ENCODE results near the gene UCN2.

Gene UCN2

DNA sequence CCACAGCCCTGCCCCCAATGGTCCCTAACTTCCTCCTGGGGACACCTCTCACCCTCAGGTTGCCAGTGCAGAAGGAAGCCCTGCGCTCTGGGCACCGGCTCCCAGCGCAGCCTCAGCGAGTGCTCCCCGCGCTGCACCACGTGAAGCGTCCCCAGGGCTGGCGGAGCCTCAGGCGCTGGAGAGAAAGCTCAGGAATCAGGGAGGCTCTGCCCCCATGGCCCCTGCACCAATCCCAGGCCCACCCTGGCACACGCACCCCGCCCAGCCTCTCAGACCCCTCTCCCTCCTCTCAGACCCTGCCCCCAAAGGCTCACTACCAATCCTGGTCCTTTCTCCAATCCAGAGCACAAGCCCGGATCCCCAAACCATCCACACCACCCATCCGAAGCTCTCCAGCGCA lies 24.6 kb upstream of the UCN2 start:
- no peak for DNase-seq

DNA sequence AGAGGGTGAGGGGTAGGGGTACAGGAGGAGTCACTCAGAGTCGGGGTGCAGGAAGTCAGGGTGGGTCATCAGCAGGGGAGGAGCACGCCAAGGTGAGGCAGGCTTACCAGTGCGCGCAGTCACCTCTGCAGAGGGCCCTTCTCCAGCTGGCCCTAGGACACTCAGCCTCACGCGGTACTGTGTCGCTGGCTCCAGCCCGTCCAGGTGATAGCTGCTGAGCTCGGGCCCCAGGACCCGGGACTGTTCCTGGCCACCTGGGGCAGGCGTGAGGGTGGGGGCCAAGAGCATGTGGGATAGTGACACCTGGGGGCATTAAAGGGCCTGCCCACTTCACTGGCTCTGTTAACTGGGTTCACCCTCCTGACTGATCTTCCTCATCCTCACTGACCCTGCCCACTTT lies 24.1 kb upstream of the UCN2 start:
- no peak for DNase-seq

DNA sequence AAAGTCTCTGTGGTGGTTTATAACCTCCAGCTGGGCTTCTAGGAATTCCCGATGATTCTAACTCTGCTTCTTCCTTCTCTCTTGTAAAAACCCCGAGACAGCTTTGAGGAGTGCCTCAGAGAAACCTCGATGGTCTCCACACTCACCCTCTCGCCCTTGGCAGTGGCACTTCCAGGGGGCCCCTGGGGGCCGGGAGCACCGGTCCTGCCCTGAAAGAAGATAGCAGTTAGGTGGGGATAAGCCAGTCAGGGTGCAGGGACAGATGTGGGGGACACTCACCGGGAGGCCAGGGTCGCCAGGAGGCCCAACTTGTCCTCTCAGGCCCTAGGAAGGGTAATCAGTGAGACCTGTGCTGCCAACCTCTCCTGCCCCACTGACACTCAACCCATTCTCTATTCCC lies 21.8 kb upstream of the UCN2 start:
- no peak for DNase-seq

DNA sequence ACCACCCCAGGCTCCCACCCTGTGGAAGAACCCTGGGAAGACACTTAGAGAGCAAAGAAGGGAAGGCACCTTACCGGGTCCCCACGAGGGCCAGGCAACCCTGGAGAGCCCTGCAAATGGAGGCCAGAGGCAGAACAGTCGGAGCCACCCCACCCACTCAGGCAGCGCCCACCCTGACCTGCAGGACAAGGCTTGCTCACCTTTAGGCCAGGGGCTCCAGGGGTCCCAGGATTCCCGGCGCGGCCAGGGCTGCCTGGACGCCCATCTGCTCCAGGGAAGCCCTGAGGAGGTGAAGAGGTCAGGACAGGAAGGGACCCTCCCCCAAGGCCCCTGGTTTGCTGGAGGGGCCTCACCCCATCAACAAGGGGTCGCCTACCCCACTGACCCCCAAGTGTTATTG lies 21.3 kb upstream of the UCN2 start:
- no peak for DNase-seq

DNA sequence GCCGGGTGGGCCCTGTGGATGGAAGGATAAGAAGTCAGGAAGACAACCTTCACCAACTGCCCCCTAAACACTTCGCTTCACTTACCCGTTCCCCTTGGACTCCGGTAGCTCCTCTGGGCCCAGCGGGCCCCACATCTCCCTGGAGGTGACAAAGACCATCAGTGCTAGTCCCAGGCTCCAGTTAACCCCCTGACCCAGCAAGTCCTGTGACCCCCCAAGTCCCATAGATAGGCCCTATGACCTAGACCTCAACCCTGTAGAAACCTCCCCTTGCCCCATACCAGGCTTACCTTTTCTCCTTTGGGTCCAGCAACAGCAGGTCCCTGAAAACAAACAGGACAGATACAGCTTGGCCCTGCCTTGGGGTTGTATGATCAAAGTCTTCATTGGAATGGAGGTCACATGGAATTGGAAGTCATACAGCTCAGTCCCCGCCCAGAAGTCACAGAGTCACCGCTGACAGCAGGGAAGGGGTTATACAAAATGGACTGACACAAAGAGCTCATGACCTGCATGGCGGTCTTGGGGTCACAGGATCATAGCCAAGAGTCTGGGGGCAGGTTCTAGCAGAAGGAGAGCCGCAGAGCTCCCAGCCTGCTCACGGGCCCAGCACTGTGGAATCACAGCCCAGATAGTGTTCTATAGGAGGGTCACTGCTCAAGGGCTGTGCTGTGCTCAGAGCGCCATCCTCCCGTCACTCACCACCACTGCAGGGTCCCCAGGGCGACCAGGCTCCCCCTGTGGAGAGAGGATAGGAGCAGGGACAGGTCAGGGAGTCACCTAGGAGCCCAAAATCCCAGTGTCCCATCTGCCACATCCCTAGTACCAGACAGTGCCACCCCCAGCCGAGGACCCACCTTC lies 18.3 kb upstream of the UCN2 start:
- no peak for DNase-seq

DNA sequence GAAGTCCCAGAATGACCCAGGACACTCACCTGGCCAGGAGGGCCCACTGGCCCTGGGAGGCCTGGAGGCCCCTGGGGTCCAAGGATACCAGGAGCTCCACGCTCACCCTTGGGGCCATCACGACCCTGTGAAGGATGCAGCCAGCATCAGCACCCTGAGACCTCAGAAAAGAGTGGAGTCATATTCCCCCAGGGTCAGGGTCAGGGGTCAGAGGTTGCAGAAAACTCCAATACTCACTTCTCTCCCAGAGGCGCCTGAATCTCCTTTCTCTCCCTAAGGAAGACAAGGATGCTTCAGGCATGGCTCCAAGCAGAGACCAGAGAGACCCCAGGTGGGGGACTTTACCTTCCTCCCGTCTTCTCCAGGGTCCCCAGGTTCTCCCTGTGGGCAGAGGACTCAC lies 13.1 kb upstream of the UCN2 start:
- no peak for DNase-seq

DNA sequence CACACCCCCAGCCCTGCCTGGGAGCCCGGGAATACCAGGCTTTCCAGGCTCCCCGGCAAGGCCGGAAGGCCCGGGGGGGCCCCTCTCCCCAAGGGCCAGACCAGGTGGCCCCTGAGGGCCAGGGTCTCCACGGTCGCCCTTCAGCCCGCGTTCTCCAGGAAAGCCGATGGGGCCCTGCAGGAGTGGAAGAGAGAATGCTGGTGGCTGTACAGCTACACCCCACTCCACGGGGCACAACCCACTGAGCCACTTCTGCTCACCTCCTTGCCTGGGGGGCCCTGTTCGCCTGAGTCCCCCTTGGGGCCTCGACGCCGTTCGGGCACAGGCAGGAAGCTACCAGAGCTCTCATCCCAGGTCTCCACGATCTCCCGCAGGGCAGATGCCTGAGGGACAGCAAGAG lies 11.8 kb upstream of the UCN2 start:
- no peak for DNase-seq

DNA sequence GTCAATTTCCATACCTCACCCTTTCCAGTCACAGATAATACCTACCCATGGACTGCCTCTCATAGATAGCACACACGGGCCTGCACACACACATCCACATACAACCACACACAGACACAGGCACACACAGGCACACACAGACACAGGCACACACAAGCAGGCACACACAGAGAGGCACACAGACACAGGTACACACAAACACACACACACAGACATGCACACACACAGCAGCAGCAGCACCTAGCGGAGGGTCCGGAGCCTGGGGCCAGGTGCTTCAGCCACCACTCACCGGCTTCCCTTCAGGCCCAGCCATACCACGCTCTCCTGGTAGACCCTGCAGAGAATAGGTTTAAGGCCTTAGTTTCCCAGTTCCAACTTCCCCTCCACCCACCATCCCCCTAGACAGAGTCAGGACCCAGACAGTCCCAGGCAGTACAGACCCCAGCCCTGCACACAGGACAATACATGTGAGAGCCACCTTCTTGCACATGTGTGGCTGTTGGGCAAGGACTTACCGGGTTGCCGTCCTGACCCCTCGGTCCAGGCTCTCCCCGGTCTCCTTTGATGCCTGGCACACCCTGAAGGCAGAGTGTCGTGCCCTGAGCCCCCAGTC lies 10.5 kb upstream of the UCN2 start:
- DNase-seq: no peak

DNA sequence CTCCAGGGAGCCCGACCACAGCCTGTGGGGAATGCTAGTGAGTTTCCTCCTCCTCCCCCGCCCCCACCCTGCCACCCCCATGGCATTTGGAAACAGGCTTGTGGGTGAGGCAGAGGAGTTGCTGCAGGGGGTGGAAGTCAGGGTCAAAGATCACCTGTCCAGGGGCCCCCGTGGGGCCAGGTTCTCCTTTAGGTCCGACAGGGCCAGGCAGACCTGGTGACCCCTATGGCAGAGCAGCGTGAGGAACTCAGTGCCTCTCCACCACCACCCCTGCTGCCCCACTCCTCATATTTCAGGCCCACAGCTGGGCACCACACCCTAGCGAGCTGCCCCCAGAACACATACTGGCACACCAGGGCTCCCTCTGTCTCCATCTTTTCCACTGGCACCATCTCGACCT lies 8.9 kb upstream of the UCN2 start:
- DNase-seq: no peak

DNA sequence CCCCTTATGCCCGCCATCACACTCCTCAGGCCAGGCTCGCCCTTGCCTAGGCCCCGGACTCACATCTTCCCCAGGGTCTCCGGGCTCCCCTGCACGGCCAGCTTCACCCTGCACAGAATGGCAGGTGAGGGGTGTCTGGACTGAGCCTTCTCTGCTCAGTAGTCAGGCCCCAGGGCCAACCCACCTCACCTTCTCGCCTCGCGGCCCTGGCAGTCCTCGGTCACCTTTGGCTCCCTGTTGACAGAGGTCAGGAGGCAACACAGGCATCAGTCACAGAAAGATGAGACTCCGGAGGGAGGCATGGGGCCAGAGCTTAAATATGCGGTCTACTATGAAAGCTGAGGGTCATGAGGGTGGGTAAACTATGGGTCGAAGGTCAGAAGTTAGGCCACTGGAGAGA lies 8.4 kb upstream of the UCN2 start:
- no peak for DNase-seq

DNA sequence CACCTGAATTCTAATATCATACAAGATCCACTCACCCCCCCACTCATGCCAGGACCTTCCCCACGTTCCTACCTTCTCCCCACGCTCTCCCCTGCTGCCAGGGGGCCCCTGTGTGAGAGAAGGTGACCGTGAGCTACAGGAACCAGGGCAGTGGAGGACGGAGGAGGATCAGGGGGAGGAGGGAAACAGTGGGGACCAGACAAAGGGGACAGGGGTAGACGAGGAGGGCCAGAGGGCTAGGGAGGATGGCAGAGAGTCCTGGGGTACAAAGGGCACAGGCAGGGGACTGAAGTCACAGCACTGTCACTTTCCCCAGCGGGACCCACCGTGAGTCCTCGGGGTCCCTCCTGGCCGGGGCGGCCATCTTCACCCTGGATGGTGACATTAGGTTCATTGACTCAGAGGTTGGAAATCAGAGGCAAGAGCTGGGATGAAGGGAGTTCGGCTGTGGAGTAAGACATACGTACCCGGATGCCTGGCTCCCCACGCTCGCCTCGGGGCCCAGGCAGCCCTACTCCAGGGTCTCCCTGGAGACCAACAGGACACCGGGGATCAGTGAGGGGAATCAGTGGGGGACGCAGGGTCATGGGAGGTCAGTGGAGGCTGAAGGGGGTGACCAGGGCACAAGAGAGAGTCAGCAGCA lies 6.3 kb upstream of the UCN2 start:
- DNase-seq: no peak

DNA sequence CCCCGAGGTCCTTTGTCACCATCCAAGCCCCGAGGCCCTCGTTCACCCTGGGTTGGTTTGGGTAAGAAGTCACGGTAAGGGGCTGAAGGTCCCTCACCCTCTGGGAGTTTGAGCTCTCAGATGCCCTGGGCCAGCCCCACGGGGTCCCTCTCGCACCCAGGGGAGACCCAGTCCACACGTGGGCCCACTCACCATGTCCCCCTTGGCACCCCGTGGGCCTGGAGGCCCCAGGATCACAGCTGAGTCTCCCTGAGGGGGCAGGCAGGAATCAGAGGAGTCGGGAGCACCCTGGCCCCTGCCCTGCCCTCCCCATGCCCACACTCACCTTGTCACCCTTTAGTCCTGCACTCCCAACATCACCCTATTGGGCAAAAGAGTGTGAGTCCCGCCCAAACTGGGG lies 5.8 kb upstream of the UCN2 start:
- DNase-seq: no peak

DNA sequence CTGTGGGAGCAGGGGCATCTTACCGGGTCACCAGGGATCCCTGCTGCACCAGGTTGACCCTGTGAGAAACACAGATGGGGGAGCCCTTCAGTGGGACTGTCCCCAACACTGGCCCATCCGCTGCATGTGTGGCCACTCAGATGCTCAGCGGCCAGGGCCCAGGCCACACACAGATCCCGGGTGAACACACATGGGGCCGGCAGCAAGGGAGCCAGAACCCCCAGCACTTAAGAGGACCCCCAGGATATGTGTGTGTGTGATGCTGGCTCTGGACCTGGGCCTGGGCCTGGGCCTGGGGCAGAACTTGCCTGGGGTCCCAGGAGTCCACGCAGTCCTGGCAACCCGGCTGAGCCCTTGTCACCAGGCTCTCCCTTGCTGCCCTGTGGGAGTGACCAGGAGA lies 4.9 kb upstream of the UCN2 start:
- DNase-seq: no peak

DNA sequence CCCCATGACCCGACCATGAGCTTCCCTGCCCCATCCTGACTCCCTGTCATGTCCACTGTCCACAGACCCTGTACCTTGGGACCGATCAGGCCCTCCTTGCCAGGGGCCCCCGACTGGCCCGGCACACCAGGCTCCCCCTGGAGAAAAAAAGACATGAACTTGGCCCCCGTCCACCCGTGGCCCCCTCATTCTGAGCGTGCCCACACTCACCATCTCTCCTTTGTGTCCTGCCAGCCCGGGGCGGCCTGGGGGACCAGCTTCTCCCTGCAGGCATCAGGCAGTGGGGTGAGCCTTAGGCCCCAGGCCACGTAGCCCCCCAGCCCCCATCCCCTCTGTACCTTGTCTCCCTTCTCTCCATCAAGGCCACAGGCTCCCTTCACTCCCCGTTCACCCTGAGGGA lies 3.9 kb upstream of the UCN2 start:
- DNase-seq: no peak

DNA sequence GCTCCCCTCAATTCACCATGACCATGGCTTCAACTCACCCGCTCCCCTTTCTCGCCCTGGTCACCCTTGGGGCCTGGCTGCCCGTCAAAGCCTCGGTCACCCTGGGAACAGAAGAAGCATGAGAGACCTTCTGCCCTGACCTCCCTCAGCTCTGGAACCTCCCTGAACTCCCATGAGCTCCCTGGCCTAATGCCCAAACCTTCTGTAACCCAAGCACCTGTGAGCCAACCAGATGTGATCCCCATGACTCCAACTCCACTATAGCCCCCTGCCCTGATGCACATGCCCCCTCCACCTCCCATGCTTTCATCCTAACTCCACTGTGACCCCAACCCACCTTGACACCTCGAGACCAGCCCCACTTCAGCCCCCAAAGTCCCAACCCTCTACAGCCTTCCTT lies 3.5 kb upstream of the UCN2 start:
- no peak for DNase-seq

DNA sequence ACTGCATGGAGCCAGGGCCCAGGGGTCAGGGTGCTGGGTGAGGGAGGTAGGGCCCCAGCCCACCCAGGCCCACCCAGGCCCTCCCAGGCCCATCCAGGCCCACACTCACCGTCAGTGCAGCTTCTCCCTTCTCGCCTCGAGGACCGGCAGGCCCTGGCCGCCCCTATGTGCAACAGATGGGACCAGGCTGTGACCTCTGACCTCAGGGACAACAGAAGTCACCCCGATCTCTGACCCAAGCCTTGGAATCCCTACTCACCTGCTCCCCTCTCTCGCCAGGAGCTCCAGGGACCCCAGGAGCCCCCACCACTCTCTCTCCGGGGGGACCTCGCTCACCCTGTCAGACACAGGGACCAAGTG lies 2.8 kb upstream of the UCN2 start:
- no peak for DNase-seq

DNA sequence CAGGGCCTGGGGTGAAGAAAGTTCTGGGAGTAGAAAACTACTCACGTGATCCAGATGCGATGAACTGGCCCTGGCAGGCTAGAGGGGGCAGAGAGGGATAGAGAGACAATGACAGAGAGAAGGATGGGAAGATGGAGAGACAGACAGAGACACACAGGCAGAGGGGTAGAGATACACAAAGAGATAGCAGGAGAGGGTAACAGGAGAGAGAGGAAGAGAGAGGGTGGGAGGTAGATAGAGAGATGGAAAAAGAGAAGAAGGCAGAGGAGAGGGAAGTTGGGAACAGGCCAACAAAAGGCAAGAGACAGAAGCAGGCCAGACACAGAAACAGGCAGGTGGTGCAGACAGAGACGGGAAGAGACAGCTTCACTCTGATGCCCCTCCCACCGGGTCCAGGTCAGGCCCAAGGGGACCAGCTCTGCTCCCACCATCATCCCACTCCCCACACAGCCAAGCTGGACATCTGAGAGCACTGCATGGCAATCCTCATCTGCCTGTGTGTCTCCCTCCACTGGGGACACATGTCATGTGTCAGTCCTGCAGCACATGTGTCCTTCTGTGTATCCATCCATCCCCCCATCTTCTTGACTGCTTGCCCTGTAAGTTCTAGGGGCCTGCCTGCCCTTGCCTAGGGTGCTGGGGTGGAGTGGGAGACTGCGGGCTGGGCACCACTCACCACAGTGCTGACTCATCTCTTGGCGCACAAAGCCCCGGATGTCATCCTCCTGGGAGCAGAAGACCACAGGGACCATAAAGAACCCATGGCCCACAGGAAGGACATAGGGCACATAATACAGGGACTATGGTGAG lies 2.2 kb upstream of the UCN2 start:
- no peak for DNase-seq

DNA sequence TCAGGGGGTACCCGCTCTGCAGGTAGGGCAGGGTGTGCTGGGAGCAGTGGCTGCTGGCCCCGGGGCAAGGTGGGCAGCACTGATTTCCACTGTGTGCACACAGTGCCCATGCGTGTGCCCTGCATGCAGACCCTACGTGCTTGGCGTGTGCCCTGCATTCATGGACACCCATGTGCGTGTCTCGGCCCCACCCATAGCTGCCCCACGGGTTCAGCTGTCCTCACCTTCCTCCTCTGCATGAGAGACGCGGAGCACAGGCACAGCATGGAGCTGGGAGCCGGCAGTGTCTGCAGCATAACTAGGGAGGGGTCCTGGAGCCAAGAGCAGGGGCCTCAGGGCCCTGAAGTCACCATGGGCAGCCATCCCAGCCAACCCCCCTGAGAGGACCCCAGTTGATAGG lies 1.6 kb upstream of the UCN2 start:
- no peak for DNase-seq

DNA sequence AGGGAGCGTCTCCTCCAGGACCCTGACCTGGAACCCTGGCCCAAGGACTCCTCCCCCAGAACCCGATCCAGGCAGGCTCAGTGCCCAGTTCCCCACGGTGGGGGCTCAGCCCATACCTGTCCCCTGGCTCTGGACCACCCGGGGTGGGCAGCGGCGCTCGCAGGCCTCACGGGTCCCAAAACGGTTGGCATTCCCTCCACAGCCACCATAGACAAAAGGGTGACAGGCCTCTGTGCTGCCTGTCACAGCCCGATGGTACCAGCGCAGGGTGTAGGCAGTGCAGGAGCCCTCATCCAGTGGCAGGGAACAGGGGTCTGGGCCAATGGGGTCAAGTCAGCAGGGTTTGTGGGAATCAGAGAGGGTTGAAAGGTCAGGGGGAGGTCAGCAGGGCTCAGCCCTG lies 1.1 kb upstream of the UCN2 start:
- DNase-seq: no peak

DNA sequence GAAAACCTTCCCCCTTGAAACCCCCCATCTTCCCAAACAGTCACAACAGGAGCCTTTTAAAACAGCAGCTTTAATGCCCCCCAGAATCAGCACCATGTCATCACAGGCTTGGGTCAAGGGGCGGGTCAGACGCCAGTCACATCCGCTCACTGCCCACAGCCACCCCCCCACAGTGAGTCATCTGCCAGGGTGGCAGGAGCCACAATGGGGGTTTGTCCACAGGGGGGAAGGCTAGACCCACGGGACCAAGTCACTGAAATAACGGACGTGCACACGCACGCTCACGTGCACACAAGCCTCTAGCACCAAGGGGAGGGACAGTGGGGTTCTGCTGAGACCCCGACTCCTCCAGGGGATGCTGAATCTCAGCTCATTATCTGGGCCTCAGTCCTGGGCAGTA lies 441 bp upstream of the UCN2 start:
- no peak for DNase-seq

DNA sequence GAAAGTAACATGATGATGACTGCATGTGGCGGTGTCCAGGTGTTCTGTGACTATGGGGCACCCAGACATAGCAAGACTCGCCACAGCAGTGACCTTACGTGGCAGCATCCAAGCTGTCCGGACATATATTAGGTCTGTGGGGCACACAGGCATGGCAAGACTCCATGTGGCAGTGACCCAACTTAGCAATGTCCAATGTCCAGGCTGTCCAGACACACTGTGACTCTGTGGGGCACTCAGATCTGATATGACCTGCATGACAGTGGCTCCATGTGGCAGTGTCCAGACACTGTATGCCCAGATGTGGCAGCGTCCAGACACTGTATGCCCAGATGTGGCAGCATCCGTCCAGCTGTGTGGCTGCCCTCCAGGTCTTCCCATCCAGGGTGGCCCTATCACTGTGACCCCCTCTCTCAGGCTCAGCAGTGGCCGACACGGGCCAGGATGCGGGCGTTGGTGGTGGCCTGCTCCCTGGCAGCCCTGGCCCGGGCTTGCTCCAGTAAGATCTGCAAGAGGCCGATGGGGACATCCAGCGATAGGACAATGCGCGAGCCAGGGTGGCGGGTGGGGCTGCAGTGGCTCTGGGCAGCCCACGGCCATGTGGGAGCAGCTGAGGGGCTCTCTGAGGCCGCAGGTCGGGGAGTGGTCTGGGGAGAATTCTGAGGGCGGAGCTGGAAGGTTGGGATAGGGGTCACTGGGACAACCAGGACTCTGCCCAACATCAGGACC lies 1.1 kb downstream of the UCN2 start:
- no peak for DNase-seq

DNA sequence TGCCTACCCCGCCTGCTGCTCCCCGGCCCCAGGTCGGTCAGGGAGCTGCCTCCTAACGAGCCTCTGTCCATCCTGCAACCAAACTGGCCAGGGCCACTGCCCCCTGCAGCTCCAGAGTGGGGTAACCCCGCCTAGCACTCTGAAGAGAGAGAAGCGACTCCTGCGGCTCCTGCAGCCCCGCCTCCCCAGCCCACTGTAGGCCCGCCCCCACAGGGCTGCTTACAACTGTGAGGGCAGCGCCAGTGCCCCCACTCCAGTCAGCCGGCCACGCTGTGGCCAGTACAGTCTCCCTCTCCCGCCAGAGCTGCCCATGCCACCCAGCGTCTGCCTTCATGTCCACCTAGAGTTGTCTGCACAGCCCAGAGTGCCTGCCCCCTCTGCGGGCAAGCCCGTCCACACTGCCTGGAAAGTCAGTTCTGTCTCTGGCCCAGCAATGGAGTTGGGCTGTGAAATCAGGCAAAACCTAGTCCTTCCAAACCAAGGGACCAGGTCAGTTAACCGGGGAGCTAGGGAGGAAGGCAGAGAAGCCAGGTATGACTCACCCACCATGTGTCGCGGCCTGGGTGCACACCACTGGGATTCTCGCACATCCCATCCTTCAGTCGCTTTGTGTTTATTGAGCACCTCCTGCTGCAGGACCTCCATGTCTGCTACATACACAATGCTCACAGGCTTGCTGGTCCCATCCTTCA lies 2.4 kb downstream of the UCN2 start:
- DNase-seq: no peak
